H1 (cell line): ENCODE measurements around the gene ECPAS. TPM values are rescaled to one million over a fixed set of nuclear protein-coding genes. Genes with fewer than 3 reads are reported as not detected.

ENCODE experiments used
- CTCF ChIA-PET: fragments of 300-600 bp; sonication (Branson Sonifier 250); formaldehyde crosslinking; loops from one replicate; lab custom pipeline; 2021; ENCODE audit not compliant: partially characterized antibody; lab: Charles Lee
- POLR2A ChIA-PET: fragments of 300-600 bp; sonication (Branson Sonifier 250); formaldehyde crosslinking; loops from one replicate; lab custom pipeline; 2021; ENCODE audit warnings: inconsistent platforms; ENCODE audit not compliant: partially characterized antibody; lab: Charles Lee
- DNase-seq, 2 experiments: peaks; one replicate each; pipeline versions ENCODE4 v3.0.0 to v3.0.0-alpha.2; 2010 to 2022; ENCODE audit warnings: low spot score in 2 of 2, low read depth in 1 of 2, mixed read lengths in 1 of 2
- FAIRE-seq: peaks from 2 replicates; lab custom pipeline; 2011; peaks lifted over from hg19 to GRCh38; lab: Jason Lieb, UNC
- H2AFZ ChIP-seq: 2 replicates; pipeline ENCODE4 v1.8.1; 2012; ENCODE audit warnings: low read length, inconsistent platforms
- H2AK5ac ChIP-seq: 2 replicates; pipeline ENCODE4 v1.6.1; 2013; ENCODE audit warnings: low read depth, low read length
- H2BK120ac ChIP-seq: replicated peaks from 2 replicates; pipeline ENCODE3; 2013; ENCODE audit warnings: low read depth, low read length, inconsistent platforms
- H2BK12ac ChIP-seq: 2 replicates; pipeline ENCODE4 v1.6.1; 2013; ENCODE audit warnings: low read depth, low read length
- H2BK15ac ChIP-seq: 2 replicates; pipeline ENCODE4 v1.6.1; 2013; ENCODE audit warnings: low read length
- H2BK20ac ChIP-seq: 2 replicates; pipeline ENCODE4 v1.6.1; 2013; ENCODE audit warnings: low read length
- H2BK5ac ChIP-seq: 2 replicates; pipeline ENCODE4 v1.6.1; 2013; ENCODE audit warnings: low read depth, low read length
- H3K14ac ChIP-seq: 2 replicates; pipeline ENCODE4 v1.6.1; 2013; ENCODE audit warnings: inconsistent platforms; ENCODE audit not compliant: insufficient read length
- H3K18ac ChIP-seq: 2 replicates; pipeline ENCODE4 v1.6.1; 2013; ENCODE audit warnings: low read length; ENCODE audit errors: extremely low read depth
- H3K23ac ChIP-seq: 2 replicates; pipeline ENCODE4 v1.6.1; 2013; ENCODE audit warnings: inconsistent platforms; ENCODE audit not compliant: insufficient read length
- H3K23me2 ChIP-seq: 2 replicates; pipeline ENCODE4 v1.6.1; 2013; ENCODE audit warnings: low read depth, low read length
- H3K27ac ChIP-seq: 2 replicates; pipeline ENCODE4 v1.6.1; 2011; ENCODE audit warnings: low read depth, low read length, inconsistent platforms
- H3K27me3 ChIP-seq, 4 experiments: replicated peaks in 1 of 4; 1 replicate in 1 of 4; 2 replicates in 3 of 4; pipeline versions ENCODE4 v1.6.1 to v1.8.1; 2011 to 2013; ENCODE audit warnings: low read length in 3 of 4, mild to moderate bottlenecking in 3 of 4, inconsistent platforms in 2 of 4, mixed read lengths in 2 of 4, moderate library complexity in 1 of 4; ENCODE audit not compliant: control insufficient read depth in 3 of 4, insufficient read depth in 3 of 4; ENCODE audit errors: extremely low read depth in 1 of 4
- H3K36me3 ChIP-seq, 4 experiments: 2 replicates each; pipeline versions ENCODE4 v1.6.1 to v1.8.1; 2011 to 2013; ENCODE audit warnings: mild to moderate bottlenecking in 4 of 4, low read length in 3 of 4, moderate library complexity in 2 of 4, control low read depth in 1 of 4, inconsistent platforms in 1 of 4; ENCODE audit not compliant: insufficient read depth in 4 of 4, control insufficient read depth in 2 of 4
- H3K4ac ChIP-seq: replicated peaks from 2 replicates; pipeline ENCODE3; 2013; ENCODE audit warnings: low read length, low read depth, mixed read lengths, inconsistent platforms; ENCODE audit not compliant: insufficient read length
- H3K4me1 ChIP-seq, 4 experiments: replicated peaks in 1 of 4; 1 replicate in 1 of 4; 2 replicates in 3 of 4; pipeline versions ENCODE4 v1.6.1 to v1.8.1; 2011 to 2013; ENCODE audit warnings: low read length in 3 of 4, inconsistent platforms in 2 of 4, mixed read lengths in 1 of 4; ENCODE audit not compliant: insufficient read depth in 4 of 4, control insufficient read depth in 3 of 4
- H3K4me2 ChIP-seq, 2 experiments: 2 replicates each; pipeline versions ENCODE4 v1.6.1 to v1.8.1; 2011 to 2013; ENCODE audit warnings: low read depth in 2 of 2, low read length in 2 of 2, control low read depth in 1 of 2, inconsistent platforms in 1 of 2, mild to moderate bottlenecking in 1 of 2; ENCODE audit not compliant: insufficient read depth in 1 of 2
- H3K4me3 ChIP-seq, 4 experiments: fragments of 200-600, 300-600 bp in 1 of 4; sonication (generic), shearing (Covaris generic), sonication (Bioruptor Twin) in 1 of 4; 2 replicates each; pipeline versions ENCODE4 v1.5.1 to v1.8.1; 2011 to 2016; ENCODE audit warnings: low read length in 4 of 4, low read depth in 3 of 4, control low read depth in 2 of 4, inconsistent platforms in 2 of 4, mild to moderate bottlenecking in 2 of 4, mixed read lengths in 1 of 4, moderate library complexity in 1 of 4; ENCODE audit not compliant: insufficient read depth in 2 of 4; ENCODE audit errors: extremely low read depth in 1 of 4
- H3K56ac ChIP-seq: replicated peaks from 2 replicates; pipeline ENCODE3; 2013; ENCODE audit warnings: low read depth, mild to moderate bottlenecking, mixed read lengths, low read length, inconsistent platforms; ENCODE audit not compliant: insufficient read length
- H3K79me1 ChIP-seq: 2 replicates; pipeline ENCODE4 v1.6.1; 2013; ENCODE audit warnings: low read depth, low read length, control low read depth
- H3K79me2 ChIP-seq, 2 experiments: 2 replicates each; pipeline versions ENCODE4 v1.6.1 to v1.8.1; 2012 to 2013; ENCODE audit warnings: low read length in 2 of 2, mild to moderate bottlenecking in 2 of 2, inconsistent platforms in 1 of 2; ENCODE audit not compliant: insufficient read depth in 2 of 2, control insufficient read depth in 1 of 2
- H3K9ac ChIP-seq, 4 experiments: replicated peaks in 1 of 4; 1 replicate in 1 of 4; 2 replicates in 3 of 4; pipeline versions ENCODE4 v1.6.1 to v1.8.1; 2011 to 2013; ENCODE audit warnings: low read depth in 3 of 4, low read length in 3 of 4, control low read depth in 2 of 4, mild to moderate bottlenecking in 2 of 4, moderate library complexity in 2 of 4, inconsistent platforms in 1 of 4; ENCODE audit errors: extremely low read depth in 1 of 4
- H3K9me3 ChIP-seq, 2 experiments: 2 replicates each; pipeline versions ENCODE4 v1.6.1 to v1.8.1; 2012 to 2013; ENCODE audit warnings: mild to moderate bottlenecking in 2 of 2, moderate library complexity in 2 of 2, control low read depth in 1 of 2, inconsistent platforms in 1 of 2, low read depth in 1 of 2, low read length in 1 of 2, mixed read lengths in 1 of 2; ENCODE audit not compliant: insufficient read depth in 2 of 2
- H4K20me1 ChIP-seq, 2 experiments: replicated peaks in 1 of 2; 2 replicates each; pipeline versions ENCODE3 to v1.8.1; 2011 to 2013; ENCODE audit warnings: inconsistent platforms in 2 of 2, low read length in 2 of 2, mild to moderate bottlenecking in 1 of 2; ENCODE audit not compliant: insufficient read depth in 2 of 2, control insufficient read depth in 1 of 2
- H4K5ac ChIP-seq: 2 replicates; pipeline ENCODE4 v1.6.1; 2013; ENCODE audit warnings: low read length, low read depth, mixed read lengths, inconsistent platforms; ENCODE audit not compliant: insufficient read length
- H4K8ac ChIP-seq: 2 replicates; pipeline ENCODE4 v1.8.0; 2013; ENCODE audit warnings: mild to moderate bottlenecking, moderate library complexity, low read length, inconsistent platforms; ENCODE audit not compliant: insufficient read depth; ENCODE audit errors: extremely low read depth
- H4K91ac ChIP-seq: replicated peaks from 2 replicates; pipeline ENCODE3; 2013; ENCODE audit warnings: low read length, mixed read lengths, inconsistent platforms; ENCODE audit not compliant: insufficient read length
- GABPA ChIP-seq: IDR thresholded peaks from 2 replicates; pipeline ENCODE4 v1.6.1; 2011; ENCODE audit warnings: mild to moderate bottlenecking, low read length, moderate library complexity, borderline replicate concordance; ENCODE audit not compliant: insufficient read depth
- KDM4A ChIP-seq: IDR thresholded peaks from one replicate; pipeline ENCODE4 v1.7.1; 2012; ENCODE audit warnings: low read depth, mild to moderate bottlenecking, moderate library complexity, low read length, inconsistent platforms; ENCODE audit not compliant: severe bottlenecking
- POLR2AphosphoS5 ChIP-seq: IDR thresholded peaks from 2 replicates; pipeline ENCODE4 v1.6.1; 2011; ENCODE audit warnings: low read depth, low read length
- RNF2 ChIP-seq: fragments of 200-900, 300-1000 bp; sonication (generic); IDR thresholded peaks from 2 replicates; pipeline ENCODE4 v1.7.1; 2016; ENCODE audit warnings: borderline replicate concordance, low read depth, mild to moderate bottlenecking, antibody characterized with exemption, low read length; ENCODE audit not compliant: poor library complexity, severe bottlenecking; ENCODE audit errors: missing control alignments
- TAF7 ChIP-seq: optimal IDR thresholded peaks from 2 replicates; pipeline ENCODE3; 2011; ENCODE audit warnings: low read depth, mild to moderate bottlenecking, inconsistent platforms, low read length, moderate library complexity, borderline replicate concordance
- TCF12 ChIP-seq: IDR thresholded peaks from 2 replicates; pipeline ENCODE4 v1.6.1; 2011; ENCODE audit warnings: low read depth, mild to moderate bottlenecking, low read length
- WGBS, 2 experiments: shearing (Covaris generic) in 1 of 2; methylation state at CpG; one replicate each; pipeline versions ENCODE4 v1.1.6 to v1.1.7; 2013 to 2015; ENCODE audit warnings: low lambda C conversion rate in 2 of 2, mixed read lengths in 2 of 2, inconsistent platforms in 1 of 2, low coverage in 1 of 2, missing lambda C conversion rate in 1 of 2; ENCODE audit not compliant: insufficient replicate concordance in 2 of 2, insufficient coverage in 1 of 2, insufficient read length in 1 of 2; ENCODE audit errors: extremely low coverage in 1 of 2, missing lambda C conversion rate in 1 of 2; 5-methylcytosine and 5-hydroxymethylcytosine counted together
- polyA plus RNA-seq, 7 experiments: library from polyadenylated mRNA; depleted of rRNA in 3 of 7; stranded (reverse) in 5 of 7; unstranded in 2 of 7; fragments of >200 nt in 5 of 7; fragments of 200-250 nt in 2 of 7; gene quantifications; 1 replicate in 5 of 7; 2 replicates in 1 of 7; 4 replicates in 1 of 7; pipeline versions ENCODE4 v1.2.1 to v1.2.3, GENCODE V29; 2011 to 2013; ENCODE audit warnings: missing spikeins in 2 of 7, mixed read lengths in 2 of 7
- total RNA-seq: library from RNA; stranded (reverse); fragmentation: NEBNext Ultra II Directional; extraction: Animal tissue kit (Norgen Biotek cat#: 25700); gene quantifications from 2 replicates; pipeline ENCODE4 v1.2.1, GENCODE V29; 2021
- TF ChIP-seq, protein P1 (sequence below): IDR thresholded peaks from 2 replicates; pipeline ENCODE4 v1.6.1; 2011; ENCODE audit warnings: low read length, improper control_type of control experiment

Gene ECPAS
- total and polyA plus RNA-seq, 2 of the 8 experiments (the other 6 are each of a cell fraction or from before 2014, with no cell fraction given), result 20.9 to 131 TPM

DNA sequence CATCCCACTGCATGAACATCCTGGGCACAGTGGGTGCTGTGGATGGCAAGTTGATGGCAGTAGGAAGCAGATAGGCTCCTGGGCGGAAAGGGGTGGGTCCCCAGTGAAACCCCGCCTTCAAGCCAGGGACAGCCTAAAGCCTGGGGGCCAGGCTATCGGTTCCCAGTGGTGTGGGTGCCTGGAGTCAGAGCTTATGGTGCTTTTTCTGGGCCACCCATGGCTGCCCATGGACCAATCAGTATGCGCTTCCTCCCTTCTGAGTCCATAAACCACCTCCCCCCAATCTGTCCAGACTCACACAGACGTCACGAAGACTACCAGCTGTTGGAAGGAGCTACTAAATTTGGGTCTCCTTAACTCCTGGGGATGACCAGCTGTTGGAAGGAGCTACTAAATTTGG lies 17.5 kb upstream of the ECPAS start:
- peak overlapping the region; percentile 65 for H3K18ac ChIP-seq
- H3K79me1 ChIP-seq, result no peaks in the 10 kb centered on the region
- H3K4me1 ChIP-seq, result no peaks in the 10 kb centered on the region
- H3K23ac ChIP-seq, result no peak overlapping the region
- no peaks in the 10 kb centered on the region; the same call in 1 of the 2 replicates for H3K23me2 ChIP-seq
- H2AFZ ChIP-seq, result no peak overlapping the region
- ChIA-PET CTCF (interaction anchor here (1.4 kb wide), 2 partner anchors 18 to 120 kb away, joined by 3 to 5 read pairs; no protein-coding TSS in a partner anchor), POLR2A (interaction anchor here (0.7 to 1.8 kb wide), 4 partner anchors 11 to 39 kb away, joined by 3 to 6 read pairs (median 4); no protein-coding TSS in a partner anchor)
- DNase-seq (no peak), FAIRE-seq (no peak)
- H3K27me3 ChIP-seq, result no peaks in the 10 kb centered on the region
- H3K36me3 ChIP-seq, result no peaks in the 10 kb centered on the region
- TF ChIP-seq TAF7 (no peak), TCF12 (no peak), GABPA (no peak), RNF2 (no peak), KDM4A (no peak), POLR2AphosphoS5 (no peak)
- TF ChIP-seq, protein P1, sequence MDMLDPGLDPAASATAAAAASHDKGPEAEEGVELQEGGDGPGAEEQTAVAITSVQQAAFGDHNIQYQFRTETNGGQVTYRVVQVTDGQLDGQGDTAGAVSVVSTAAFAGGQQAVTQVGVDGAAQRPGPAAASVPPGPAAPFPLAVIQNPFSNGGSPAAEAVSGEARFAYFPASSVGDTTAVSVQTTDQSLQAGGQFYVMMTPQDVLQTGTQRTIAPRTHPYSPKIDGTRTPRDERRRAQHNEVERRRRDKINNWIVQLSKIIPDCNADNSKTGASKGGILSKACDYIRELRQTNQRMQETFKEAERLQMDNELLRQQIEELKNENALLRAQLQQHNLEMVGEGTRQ, result no peak
- H3K56ac ChIP-seq, result no peak overlapping the region
- no peak overlapping the region for H3K14ac ChIP-seq
- no peak overlapping the region for H2BK20ac ChIP-seq
- 0 out of 2 replicates have a peak overlapping the region, but pooled peaks have one; percentile 24 for H2BK5ac ChIP-seq
- H2BK120ac ChIP-seq, result no peak overlapping the region
- H3K4ac ChIP-seq, result no peak overlapping the region
- H2BK12ac ChIP-seq, result peak overlapping the region; percentile 84; the same call in 1 of the 2 replicates
- H3K4me3 ChIP-seq, result no peak overlapping the region
- no peak overlapping the region for H4K91ac ChIP-seq
- H3K4me2 ChIP-seq, result no peak overlapping the region
- 91% methylated on average over 6 of the region's 6 CpGs; no CpG with 5 or more reads in 1 of the 2 experiments for WGBS, 2 experiments
- no peaks in the 10 kb centered on the region for H3K79me2 ChIP-seq
- no peak overlapping the region for H3K9ac ChIP-seq
- no peaks in the 10 kb centered on the region; a peak in 1 of 4 replicates for H3K9me3 ChIP-seq
- H4K8ac ChIP-seq, result 0 out of 2 replicates have a peak overlapping the region, but pooled peaks have one; percentile 51
- no peak overlapping the region for H2AK5ac ChIP-seq
- H4K5ac ChIP-seq, result no peak overlapping the region
- no peaks in the 10 kb centered on the region for H4K20me1 ChIP-seq
- no peak overlapping the region for H3K27ac ChIP-seq
- no peak overlapping the region for H2BK15ac ChIP-seq
